HepG2 (cell line): ENCODE measurements around the gene MTA3. TPM values are rescaled to one million over a fixed set of nuclear protein-coding genes. Genes with fewer than 3 reads are reported as not detected.

Experiments
- ARNTL ChIP-seq: sonication (generic); formaldehyde crosslinking; IDR thresholded peaks from 2 replicates; pipeline ENCODE4 v1.4.0; 2020; ENCODE audit warnings: mild to moderate bottlenecking, missing genetic modification reagents
- E2F2 ChIP-seq: sonication (generic); formaldehyde crosslinking; IDR thresholded peaks from 2 replicates; pipeline ENCODE4 v1.4.0; 2020; ENCODE audit warnings: missing genetic modification reagents, borderline replicate concordance
- EED ChIP-seq: sonication (generic); formaldehyde crosslinking; IDR thresholded peaks from 2 replicates; pipeline ENCODE4 v1.5.0; 2020; ENCODE audit warnings: mild to moderate bottlenecking, missing genetic modification reagents
- FOXJ3 ChIP-seq: sonication (generic); formaldehyde crosslinking; IDR thresholded peaks from 2 replicates; pipeline ENCODE4 v1.4.0; 2020; ENCODE audit warnings: missing genetic modification reagents, mild to moderate bottlenecking, borderline replicate concordance
- HCFC1 ChIP-seq: fragments of 150-350 bp; IDR thresholded peaks from 2 replicates; pipeline ENCODE4 v1.6.1; 2014; ENCODE audit warnings: low read depth, low read length
- HOXA9 ChIP-seq: sonication (generic); formaldehyde crosslinking; IDR thresholded peaks from 2 replicates; pipeline ENCODE4 v1.8.1; 2022; ENCODE audit warnings: missing genetic modification reagents, mild to moderate bottlenecking, moderate library complexity, borderline replicate concordance
- KDM2A ChIP-seq: sonication (generic); formaldehyde crosslinking; IDR thresholded peaks from 2 replicates; pipeline ENCODE4 v1.4.0; 2020; ENCODE audit warnings: low read depth, missing genetic modification reagents, borderline replicate concordance
- MBD4 ChIP-seq: IDR thresholded peaks from 2 replicates; pipeline ENCODE4 v1.6.1; 2012; ENCODE audit warnings: low read length, inconsistent platforms, borderline replicate concordance
- MED1 ChIP-seq: sonication (generic); formaldehyde crosslinking; IDR thresholded peaks from 2 replicates; pipeline ENCODE4 v1.4.0; 2020; ENCODE audit warnings: missing genetic modification reagents
- MED13 ChIP-seq: sonication (generic); formaldehyde crosslinking; IDR thresholded peaks from 2 replicates; pipeline ENCODE4 v1.5.0; 2020; ENCODE audit warnings: missing genetic modification reagents
- REXO4 ChIP-seq: sonication (generic); formaldehyde crosslinking; IDR thresholded peaks from 2 replicates; pipeline ENCODE4 v1.8.0; 2022; ENCODE audit warnings: missing genetic modification reagents, mild to moderate bottlenecking, borderline replicate concordance
- SAP130 ChIP-seq: IDR thresholded peaks from 2 replicates; pipeline ENCODE4 v1.6.1; 2016; ENCODE audit warnings: low read depth
- SNAPC2 ChIP-seq: sonication (generic); formaldehyde crosslinking; IDR thresholded peaks from 2 replicates; pipeline ENCODE4 v1.8.1; 2022; ENCODE audit warnings: mild to moderate bottlenecking, missing genetic modification reagents
- TEAD3 ChIP-seq: optimal IDR thresholded peaks from 2 replicates; pipeline ENCODE3; 2016; ENCODE audit warnings: borderline replicate concordance
- TMF1 ChIP-seq: sonication (generic); formaldehyde crosslinking; IDR thresholded peaks from 2 replicates; pipeline ENCODE4 v1.8.1; 2022; ENCODE audit warnings: low read depth, missing genetic modification reagents
- TSC22D2 ChIP-seq: sonication (generic); formaldehyde crosslinking; IDR thresholded peaks from 2 replicates; pipeline ENCODE4 v1.5.1; 2020; ENCODE audit warnings: missing genetic modification reagents, mild to moderate bottlenecking, borderline replicate concordance
- ZBTB7A ChIP-seq: sonication (generic); formaldehyde crosslinking; IDR thresholded peaks from 2 replicates; pipeline ENCODE4 v1.8.0; 2022; ENCODE audit warnings: mild to moderate bottlenecking, missing genetic modification reagents
- ZNF20 ChIP-seq: sonication (generic); formaldehyde crosslinking; IDR thresholded peaks from 2 replicates; pipeline ENCODE4 v1.4.0; 2020; ENCODE audit warnings: mild to moderate bottlenecking, moderate library complexity, missing genetic modification reagents
- ZNF256 ChIP-seq: sonication (generic); formaldehyde crosslinking; conservative IDR thresholded peaks from 2 replicates; pipeline ENCODE4 v1.4.0; 2020; ENCODE audit warnings: missing genetic modification reagents
- ZNF597 ChIP-seq: sonication (generic); formaldehyde crosslinking; IDR thresholded peaks from 2 replicates; pipeline ENCODE4 v1.5.0; 2020; ENCODE audit warnings: missing genetic modification reagents
- ZNF674 ChIP-seq: sonication (generic); formaldehyde crosslinking; IDR thresholded peaks from 2 replicates; pipeline ENCODE4 v1.5.0; 2020; ENCODE audit warnings: low read depth, mild to moderate bottlenecking, missing genetic modification reagents
- ZNF782 ChIP-seq: sonication (generic); formaldehyde crosslinking; IDR thresholded peaks from 2 replicates; pipeline ENCODE4 v1.4.0; 2020; ENCODE audit warnings: missing genetic modification reagents, mild to moderate bottlenecking, borderline replicate concordance
- polyA plus RNA-seq, 8 experiments: library from polyadenylated mRNA; depleted of rRNA in 3 of 8; stranded (reverse) in 7 of 8; unstranded in 1 of 8; fragments of >200 nt; fragmentation: Illumina TruSeq in 4 of 8; extraction: Trizol in 4 of 8; gene quantifications; 2 replicates each; pipeline versions ENCODE4 v1.2.1 to v1.2.3, GENCODE V29; 2011 to 2016; ENCODE audit warnings: low read depth in 4 of 8, missing spikeins in 1 of 8, mixed read lengths in 1 of 8; ENCODE audit not compliant: insufficient read depth in 1 of 8
- total RNA-seq, 5 experiments: library from RNA; depleted of rRNA; stranded (reverse); fragments of >200 nt; fragmentation: Illumina TruSeq; extraction: Trizol; gene quantifications; 2 replicates each; pipeline ENCODE4 v1.2.3, GENCODE V29; 2016; ENCODE audit warnings: low read depth in 1 of 5
- TF ChIP-seq, protein P1 (sequence below): sonication (generic); formaldehyde crosslinking; IDR thresholded peaks from 2 replicates; pipeline ENCODE4 v1.8.1; 2023; ENCODE audit warnings: mild to moderate bottlenecking, inconsistent platforms, moderate library complexity, missing genetic modification reagents, borderline replicate concordance
- TF ChIP-seq, protein P2 (sequence below): sonication (generic); formaldehyde crosslinking; IDR thresholded peaks from 2 replicates; pipeline ENCODE4 v1.4.0; 2020; ENCODE audit warnings: missing genetic modification reagents

The MTA3 gene
- total and polyA plus RNA-seq, 2 of the 13 experiments (the other 11 are each of a cell fraction or from before 2014, with no cell fraction given) = 48.8 to 77.8 TPM

GRCh38 chr2:42663106-42663780 is 94.8 kb downstream of the MTA3 start (continued):
- TF ChIP-seq TEAD3 (CRISPR knock-in tag) (peak; percentile 68), ARNTL (CRISPR knock-in tag) (no peak), FOXJ3 (no peak), E2F2 (CRISPR knock-in tag) (no peak), HCFC1 (no peak), SAP130 (CRISPR knock-in tag) (peak; percentile 43; the same call in 1 of the 2 replicates), ZNF782 (no peak), SNAPC2 (CRISPR knock-in tag) (no peak), MBD4 (no peak), TMF1 (CRISPR knock-in tag) (no peak), MED1 (CRISPR knock-in tag) (no peak), ZBTB7A (CRISPR knock-in tag) (no peak), HOXA9 (CRISPR knock-in tag) (no peak), ZNF20 (no peak), ZNF674 (no peak), MED13 (CRISPR knock-in tag) (no peak), REXO4 (CRISPR knock-in tag) (no peak), TSC22D2 (CRISPR knock-in tag) (peak; percentile 96; the same call in 1 of the 2 replicates), ZNF256 (CRISPR knock-in tag) (no peak), KDM2A (peak; percentile 51; the same call in 1 of the 2 replicates), EED (CRISPR knock-in tag) (no peak), ZNF597 (CRISPR knock-in tag) (no peak)
- TF ChIP-seq, protein P1, sequence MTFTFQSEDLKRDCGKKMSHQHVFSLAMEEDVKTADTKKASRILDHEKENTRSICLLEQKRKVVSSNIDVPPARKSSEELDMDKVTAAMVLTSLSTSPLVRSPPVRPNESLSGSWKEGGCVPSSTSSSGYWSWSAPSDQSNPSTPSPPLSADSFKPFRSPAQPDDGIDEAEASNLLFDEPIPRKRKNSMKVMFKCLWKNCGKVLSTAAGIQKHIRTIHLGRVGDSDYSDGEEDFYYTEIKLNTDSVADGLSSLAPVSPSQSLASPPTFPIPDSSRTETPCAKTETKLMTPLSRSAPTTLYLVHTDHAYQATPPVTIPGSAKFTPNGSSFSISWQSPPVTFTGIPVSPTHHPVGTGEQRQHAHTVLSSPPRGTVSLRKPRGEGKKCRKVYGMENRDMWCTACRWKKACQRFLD (CRISPR knock-in tag) = no peak
- TF ChIP-seq, protein P2, sequence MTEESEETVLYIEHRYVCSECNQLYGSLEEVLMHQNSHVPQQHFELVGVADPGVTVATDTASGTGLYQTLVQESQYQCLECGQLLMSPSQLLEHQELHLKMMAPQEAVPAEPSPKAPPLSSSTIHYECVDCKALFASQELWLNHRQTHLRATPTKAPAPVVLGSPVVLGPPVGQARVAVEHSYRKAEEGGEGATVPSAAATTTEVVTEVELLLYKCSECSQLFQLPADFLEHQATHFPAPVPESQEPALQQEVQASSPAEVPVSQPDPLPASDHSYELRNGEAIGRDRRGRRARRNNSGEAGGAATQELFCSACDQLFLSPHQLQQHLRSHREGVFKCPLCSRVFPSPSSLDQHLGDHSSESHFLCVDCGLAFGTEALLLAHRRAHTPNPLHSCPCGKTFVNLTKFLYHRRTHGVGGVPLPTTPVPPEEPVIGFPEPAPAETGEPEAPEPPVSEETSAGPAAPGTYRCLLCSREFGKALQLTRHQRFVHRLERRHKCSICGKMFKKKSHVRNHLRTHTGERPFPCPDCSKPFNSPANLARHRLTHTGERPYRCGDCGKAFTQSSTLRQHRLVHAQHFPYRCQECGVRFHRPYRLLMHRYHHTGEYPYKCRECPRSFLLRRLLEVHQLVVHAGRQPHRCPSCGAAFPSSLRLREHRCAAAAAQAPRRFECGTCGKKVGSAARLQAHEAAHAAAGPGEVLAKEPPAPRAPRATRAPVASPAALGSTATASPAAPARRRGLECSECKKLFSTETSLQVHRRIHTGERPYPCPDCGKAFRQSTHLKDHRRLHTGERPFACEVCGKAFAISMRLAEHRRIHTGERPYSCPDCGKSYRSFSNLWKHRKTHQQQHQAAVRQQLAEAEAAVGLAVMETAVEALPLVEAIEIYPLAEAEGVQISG = no peak
